Coronary artery (tissue), 2 donors: ENCODE results near the gene KCNG2.

ENCODE experiments used
- DNase-seq: peaks from one replicate; pipeline ENCODE4 v3.0.0-alpha.2; 2017; ENCODE audit warnings: low spot score
- H3K27ac ChIP-seq, 2 donors: fragments of 200-600 bp; sonication (generic); one replicate each; pipeline ENCODE4 v1.5.1; 2016 to 2019
- H3K4me3 ChIP-seq: fragments of 200-600 bp; sonication (generic); 2 replicates; pipeline ENCODE4 v1.5.1; 2016; ENCODE audit warnings: mild to moderate bottlenecking, moderate library complexity
- CTCF ChIP-seq: fragments of 200-600 bp; sonication (generic); IDR thresholded peaks from one replicate; pipeline ENCODE4 v1.5.1; 2019; ENCODE audit warnings: antibody characterized with exemption

KCNG2 gene

GRCh38 chr18:79802298-79802697, 4.6 kb downstream of the KCNG2 start:
- TF ChIP-seq CTCF = no peak
- H3K4me3 ChIP-seq = no peak overlapping the region
- no peak for DNase-seq
- H3K27ac ChIP-seq = no peak overlapping the region

- TF ChIP-seq CTCF = no peak
- no peak for DNase-seq
- Histone ChIP-seq H3K27ac (no peak overlapping the region), H3K4me3 (no peak overlapping the region)
Observed at GRCh38 chr18:79803611-79804051, 5.9 kb downstream of the KCNG2 start.

DNA sequence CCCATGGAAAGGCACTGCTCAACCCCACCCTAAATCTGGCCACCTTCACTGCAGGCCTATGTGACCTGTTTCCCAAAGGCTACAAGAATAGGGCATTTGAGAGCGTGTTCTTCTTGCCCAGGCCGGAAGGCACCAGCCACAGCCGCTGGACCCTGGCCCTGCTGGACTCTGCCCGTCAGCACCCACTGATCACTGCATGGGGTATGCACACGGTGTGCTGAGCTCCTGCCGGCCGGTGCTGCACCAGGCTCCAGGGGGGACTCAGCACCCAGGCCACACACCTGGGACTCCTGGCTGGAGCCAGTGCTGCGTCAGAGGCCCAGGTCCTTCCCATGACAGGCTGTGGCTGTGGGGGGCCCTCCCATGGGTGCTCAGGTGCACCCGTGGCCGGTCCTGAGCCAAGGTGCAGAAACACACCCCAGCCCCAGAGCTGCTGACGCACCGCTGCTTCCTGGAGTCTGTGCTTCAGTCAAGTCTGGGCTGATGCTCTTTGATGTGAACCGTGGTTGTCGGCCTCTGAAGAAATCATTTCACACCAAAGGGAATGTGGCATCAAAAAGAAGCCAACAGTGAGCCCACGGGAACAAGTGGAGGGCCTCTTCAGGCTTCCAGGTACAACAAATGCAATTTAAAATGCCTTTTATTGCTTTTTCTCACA, 6.5 kb downstream of the KCNG2 start:
- TF ChIP-seq CTCF = no peak
- DNase-seq = no peak
- no peak overlapping the region for H3K4me3 ChIP-seq
- H3K27ac ChIP-seq = no peak overlapping the region

GRCh38 chr18:79805211-79805887, 7.6 kb downstream of the KCNG2 start:
- Histone ChIP-seq H3K4me3 (no peak overlapping the region), H3K27ac (no peak overlapping the region)
- DNase-seq = no peak
- no peak for TF ChIP-seq CTCF

- DNase-seq = no peak
- H3K27ac ChIP-seq = no peak overlapping the region
- no peak overlapping the region for H3K4me3 ChIP-seq
- TF ChIP-seq CTCF = no peak
Observed at GRCh38 chr18:79805926-79806487, 8.3 kb downstream of the KCNG2 start.

- DNase-seq = no peak
- Histone ChIP-seq H3K27ac (no peak overlapping the region), H3K4me3 (no peak overlapping the region)
- no peak for TF ChIP-seq CTCF
Observed at GRCh38 chr18:79806976-79807841, 9.5 kb downstream of the KCNG2 start.
